Hepatocyte (in vitro differentiated cells): ENCODE measurements around the gene DOCK3.

Experiments used
- EZH2phosphoT487 ChIP-seq: fragments of 200-600 bp; sonication (generic); IDR thresholded peaks from one replicate; pipeline ENCODE4 v1.6.1; 2018; ENCODE audit warnings: antibody characterized with exemption, mild to moderate bottlenecking, low read depth, moderate library complexity; ENCODE audit not compliant: unreplicated experiment, severe bottlenecking
- TF ChIP-seq, protein P1 (sequence below): fragments of 200-600 bp; sonication (generic); IDR thresholded peaks from 2 replicates; pipeline ENCODE4 v1.5.1; 2016; ENCODE audit warnings: antibody characterized with exemption, mild to moderate bottlenecking; ENCODE audit not compliant: poor library complexity

DNA sequence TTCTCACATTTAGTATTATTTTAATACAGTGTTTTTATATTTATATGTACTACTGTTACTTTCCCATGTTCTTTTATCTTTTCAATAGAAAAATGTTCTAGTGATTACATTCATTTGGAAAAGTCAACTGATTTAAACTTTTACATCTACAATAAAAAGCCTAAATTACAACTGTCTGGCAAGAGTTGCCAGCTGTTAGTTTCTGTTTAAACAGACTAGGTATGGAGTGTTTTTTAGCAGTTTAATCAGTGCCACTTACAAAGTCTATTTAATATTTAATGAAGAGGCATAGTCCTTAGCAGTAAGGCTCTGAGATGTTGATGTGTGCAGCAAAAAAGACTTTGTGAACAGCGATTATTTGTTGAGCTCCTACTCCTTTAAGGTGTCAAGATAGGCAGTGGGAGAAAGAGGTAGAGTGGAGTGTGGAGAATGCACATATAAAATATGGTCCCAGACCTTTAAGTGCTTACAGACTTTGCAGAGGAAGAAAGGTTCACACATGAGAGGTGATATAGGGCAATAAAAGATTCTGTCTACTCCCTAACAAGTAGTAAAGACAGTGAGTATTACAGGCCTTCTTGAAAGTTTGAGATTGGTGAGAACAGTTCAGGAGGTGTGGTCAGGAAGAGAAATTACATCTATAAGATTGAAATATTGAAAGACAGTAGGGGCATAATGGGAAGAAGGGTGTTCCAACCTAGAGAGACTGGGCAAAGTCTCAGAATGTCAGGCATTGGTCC lies 320.5 kb downstream of the DOCK3 start:
- TF ChIP-seq, protein P1, sequence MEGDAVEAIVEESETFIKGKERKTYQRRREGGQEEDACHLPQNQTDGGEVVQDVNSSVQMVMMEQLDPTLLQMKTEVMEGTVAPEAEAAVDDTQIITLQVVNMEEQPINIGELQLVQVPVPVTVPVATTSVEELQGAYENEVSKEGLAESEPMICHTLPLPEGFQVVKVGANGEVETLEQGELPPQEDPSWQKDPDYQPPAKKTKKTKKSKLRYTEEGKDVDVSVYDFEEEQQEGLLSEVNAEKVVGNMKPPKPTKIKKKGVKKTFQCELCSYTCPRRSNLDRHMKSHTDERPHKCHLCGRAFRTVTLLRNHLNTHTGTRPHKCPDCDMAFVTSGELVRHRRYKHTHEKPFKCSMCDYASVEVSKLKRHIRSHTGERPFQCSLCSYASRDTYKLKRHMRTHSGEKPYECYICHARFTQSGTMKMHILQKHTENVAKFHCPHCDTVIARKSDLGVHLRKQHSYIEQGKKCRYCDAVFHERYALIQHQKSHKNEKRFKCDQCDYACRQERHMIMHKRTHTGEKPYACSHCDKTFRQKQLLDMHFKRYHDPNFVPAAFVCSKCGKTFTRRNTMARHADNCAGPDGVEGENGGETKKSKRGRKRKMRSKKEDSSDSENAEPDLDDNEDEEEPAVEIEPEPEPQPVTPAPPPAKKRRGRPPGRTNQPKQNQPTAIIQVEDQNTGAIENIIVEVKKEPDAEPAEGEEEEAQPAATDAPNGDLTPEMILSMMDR, result no peak
- no peak for TF ChIP-seq EZH2phosphoT487
